H1 (cell line): Measurements from ENCODE around the gene ZNF530.

ENCODE experiments used
- ATF2 ChIP-seq: IDR thresholded peaks from 2 replicates; pipeline ENCODE4 v1.6.1; 2012; ENCODE audit warnings: low read length, inconsistent platforms
- BRCA1 ChIP-seq: IDR thresholded peaks from 2 replicates; pipeline ENCODE4 v1.6.1; 2012; ENCODE audit warnings: low read depth, low read length, improper control_type of control experiment
- CHD2 ChIP-seq: IDR thresholded peaks from 2 replicates; pipeline ENCODE4 v1.6.1; 2012; ENCODE audit warnings: low read length, improper control_type of control experiment
- CTCF ChIP-seq, 3 experiments: IDR thresholded peaks; 1 replicate in 2 of 3; 2 replicates in 1 of 3; pipeline versions ENCODE4 v1.5.1 to v1.6.1; 2011; ENCODE audit warnings: low read length in 3 of 3, mild to moderate bottlenecking in 3 of 3, inconsistent platforms in 2 of 3, low read depth in 1 of 3, moderate library complexity in 1 of 3; ENCODE audit not compliant: insufficient read depth in 1 of 3; ENCODE audit errors: control extremely low read depth in 1 of 3
- EGR1 ChIP-seq: IDR thresholded peaks from 2 replicates; pipeline ENCODE4 v1.6.1; 2011; ENCODE audit warnings: low read depth, low read length, borderline replicate concordance
- EP300 ChIP-seq, 2 experiments: IDR thresholded peaks; 1 replicate in 1 of 2; 2 replicates in 1 of 2; pipeline ENCODE4 v1.6.1; 2011 to 2012; ENCODE audit warnings: low read depth in 2 of 2, low read length in 2 of 2, mild to moderate bottlenecking in 2 of 2, borderline replicate concordance in 1 of 2, inconsistent platforms in 1 of 2, moderate library complexity in 1 of 2
- EZH2 ChIP-seq: fragments of 200-600 bp; sonication (generic); IDR thresholded peaks from 2 replicates; pipeline ENCODE4 v1.7.1; 2012; ENCODE audit warnings: low read depth, mild to moderate bottlenecking, moderate library complexity, low read length, inconsistent platforms; ENCODE audit not compliant: severe bottlenecking
- GABPA ChIP-seq: IDR thresholded peaks from 2 replicates; pipeline ENCODE4 v1.6.1; 2011; ENCODE audit warnings: mild to moderate bottlenecking, low read length, moderate library complexity, borderline replicate concordance; ENCODE audit not compliant: insufficient read depth
- JUND ChIP-seq: IDR thresholded peaks from 2 replicates; pipeline ENCODE4 v1.6.1; 2011; ENCODE audit warnings: mild to moderate bottlenecking, improper control_type of control experiment, low read length
- POLR2A ChIP-seq, 2 experiments: IDR thresholded peaks; 1 replicate in 1 of 2; 2 replicates in 1 of 2; pipeline ENCODE4 v1.6.1; 2011; ENCODE audit warnings: low read depth in 2 of 2, low read length in 2 of 2, mild to moderate bottlenecking in 2 of 2; ENCODE audit errors: control extremely low read depth in 1 of 2
- POLR2AphosphoS5 ChIP-seq: IDR thresholded peaks from 2 replicates; pipeline ENCODE4 v1.6.1; 2011; ENCODE audit warnings: low read depth, low read length
- SIN3A ChIP-seq, 2 experiments: IDR thresholded peaks in 1 of 2; conservative IDR thresholded peaks in 1 of 2; 2 replicates each; pipeline ENCODE4 v1.6.1; 2011 to 2012; ENCODE audit warnings: low read length in 2 of 2, improper control_type of control experiment in 1 of 2, low read depth in 1 of 2, mild to moderate bottlenecking in 1 of 2
- TBP ChIP-seq: IDR thresholded peaks from 2 replicates; pipeline ENCODE4 v1.6.1; 2011; ENCODE audit warnings: low read depth, low read length, improper control_type of control experiment
- ZNF274 ChIP-seq: IDR thresholded peaks from 2 replicates; pipeline ENCODE4 v1.7.0; 2012; ENCODE audit warnings: low read length, borderline replicate concordance; ENCODE audit errors: extremely low read depth

GRCh38 chr19:57611113-57611512 is 11.4 kb downstream of the ZNF530 start:
- TF ChIP-seq EP300 (IDR thresholded peaks at IDR 0.05; ENCODE audit: borderline replicate concordance in 1 of 2, low read depth in 2 of 2, low read length in 2 of 2) (no peak), CTCF (IDR thresholded peaks at IDR 0.05; ENCODE audit: control extremely low read depth in 1 of 3, insufficient read depth in 1 of 3, low read depth in 1 of 3, low read length in 3 of 3) (no peak), ZNF274 (no peak), SIN3A (conservative IDR thresholded peaks at IDR 0.05 in 1 of 2, IDR thresholded peaks at IDR 0.05 in 1 of 2; ENCODE audit: low read depth in 1 of 2, low read length in 2 of 2) (no peak), ATF2 (no peak), POLR2A (IDR thresholded peaks at IDR 0.05; ENCODE audit: control extremely low read depth in 1 of 2, low read depth in 2 of 2, low read length in 2 of 2) (no peak), EGR1 (no peak), GABPA (no peak), TBP (no peak), BRCA1 (no peak), CHD2 (no peak), JUND (no peak), EZH2 (no peak), POLR2AphosphoS5 (no peak)
